CD4-positive, alpha-beta T cell (primary cell): ENCODE data around the gene TLX2. TPM values are rescaled to one million over a fixed set of nuclear protein-coding genes. Genes with fewer than 3 reads are reported as not detected.

Experiments
- ATAC-seq: fragments of 200-7000 bp; cut with Tn5 transposase; one replicate; pipeline ENCODE4 v1.10.0; 2022; ENCODE audit warnings: mild to moderate bottlenecking; ENCODE audit not compliant: poor library complexity
- CTCF ChIA-PET: fragments of 350-600 bp; sonication (Branson Sonifier 250); formaldehyde crosslinking; loops from one replicate; lab custom pipeline; 2021; ENCODE audit warnings: antibody characterized with exemption, inconsistent platforms; lab: Charles Lee
- POLR2A ChIA-PET: fragments of 350-600 bp; sonication (Branson Sonifier 250); formaldehyde crosslinking; loops from one replicate; lab custom pipeline; 2021; ENCODE audit warnings: antibody characterized with exemption, inconsistent platforms; lab: Charles Lee
- DNase-seq, 14 experiments: peaks; one replicate each; pipeline ENCODE4 v3.0.0-alpha.2; 2013 to 2020; ENCODE audit warnings: mixed read lengths in 2 of 14
- H3K27ac ChIP-seq, 2 donors: one replicate each; pipeline versions ENCODE4 v1.5.1 to v1.7.0; 2013; ENCODE audit warnings: low read length in 2 of 2, low read depth in 1 of 2, mild to moderate bottlenecking in 1 of 2
- H3K27me3 ChIP-seq, 2 experiments: 1 replicate in 1 of 2; 2 replicates in 1 of 2; pipeline versions ENCODE4 v1.6.1 to v1.7.0; 2013; ENCODE audit warnings: low read length in 2 of 2, control low read depth in 1 of 2, mild to moderate bottlenecking in 1 of 2, moderate library complexity in 1 of 2; ENCODE audit not compliant: insufficient read depth in 2 of 2, control insufficient read depth in 1 of 2
- H3K36me3 ChIP-seq: one replicate; pipeline ENCODE4 v1.6.1; 2013; ENCODE audit warnings: low read length, control low read depth; ENCODE audit not compliant: insufficient read depth
- H3K4me1 ChIP-seq: one replicate; pipeline ENCODE4 v1.6.1; 2013; ENCODE audit warnings: low read length, control low read depth; ENCODE audit not compliant: insufficient read depth
- H3K4me3 ChIP-seq: one replicate; pipeline ENCODE4 v1.5.1; 2013; ENCODE audit warnings: mild to moderate bottlenecking, low read length, moderate library complexity
- H3K9me3 ChIP-seq, 2 experiments: 1 replicate in 1 of 2; 2 replicates in 1 of 2; pipeline versions ENCODE4 v1.6.1 to v1.7.0; 2013; ENCODE audit warnings: low read length in 2 of 2, mild to moderate bottlenecking in 2 of 2, control low read depth in 1 of 2, moderate library complexity in 1 of 2; ENCODE audit not compliant: control insufficient read depth in 1 of 2, insufficient read depth in 1 of 2
- H3K27ac Mint-ChIP-seq: one replicate; pipeline ENCODE4 v1.8.0; 2020; ENCODE audit warnings: mixed read lengths
- H3K27me3 Mint-ChIP-seq: one replicate; pipeline ENCODE4 v1.8.0; 2021; ENCODE audit warnings: mixed read lengths
- H3K36me3 Mint-ChIP-seq: one replicate; pipeline ENCODE4 v1.8.0; 2021; ENCODE audit warnings: low read depth, mixed read lengths
- H3K4me1 Mint-ChIP-seq: one replicate; pipeline ENCODE4 v1.8.0; 2021; ENCODE audit warnings: low read depth, mixed read lengths
- H3K4me3 Mint-ChIP-seq: one replicate; pipeline ENCODE4 v1.8.0; 2020; ENCODE audit warnings: mild to moderate bottlenecking, mixed read lengths
- H3K9me3 Mint-ChIP-seq: one replicate; pipeline ENCODE4 v1.8.0; 2020; ENCODE audit warnings: mixed read lengths
- intact Hi-C, 2 experiments: fragments of 100-400 bp; cut with DNase I in 1 of 2; cut with micrococcal nuclease in 1 of 2; formaldehyde crosslinking; loops; one replicate each; pipeline versions ENCODE4 v1.15.1 to v1.9.0; 2023 to 2025; cut with DNase I, micrococcal nuclease
- total RNA-seq, 174 experiments: library from RNA in 2 of 174; stranded (reverse) in 2 of 174; gene quantifications; one replicate each; pipeline ENCODE4 v1.2.3 and lab custom pipeline; 2021 to 2026
- TF ChIP-seq, protein P1 (sequence below): fragments of 200-600 bp; IDR thresholded peaks from one replicate; pipeline ENCODE4 v1.8.0; 2022; ENCODE audit warnings: antibody characterized with exemption, mild to moderate bottlenecking

Gene TLX2
- total RNA-seq, 2 experiments from 2014 or later = 0.14 to 0.30 TPM

DNA sequence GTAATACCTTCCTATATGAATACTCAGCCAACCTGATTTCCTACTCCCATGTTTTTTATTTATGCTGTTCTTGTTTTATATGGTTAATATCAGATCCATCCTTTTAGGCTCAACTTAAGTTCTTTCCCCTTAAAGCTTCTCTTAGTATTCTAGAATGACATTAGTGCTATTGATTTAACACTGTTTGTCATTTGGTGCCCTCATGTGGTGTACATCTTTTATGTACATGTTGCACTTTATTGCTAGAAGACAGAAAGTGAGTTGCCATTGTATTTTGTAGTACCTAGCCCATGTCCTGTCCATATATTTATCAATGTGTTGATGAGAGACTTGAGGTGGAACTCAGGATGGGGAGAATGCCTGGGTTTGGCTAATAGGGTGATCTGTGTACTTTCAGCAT lies 18.0 kb downstream of the TLX2 start:
- peaks cover 36% of the 10 kb centered on the region for H3K4me1 Mint-ChIP-seq
- intact Hi-C loops = loop anchor here (1.0 to 10.0 kb wide), 5 partner anchors 49 to 707 kb away; partner anchors contain the start of genes TTC31 (in 2 of the 2) and STAMBP (in 1 of the 2)
- ATAC-seq (no peak), DNase-seq (peak in 3 of 14 experiments; percentile 67 to 73 (median 70))
- CTCF ChIA-PET = interaction anchor here (0.7 to 4.6 kb wide), 11 partner anchors 22 to 282 kb away, joined by 3 to 34 read pairs (median 4); partner anchors contain the start of genes CCDC142, INO80B, LBX2 and TTC31
- Histone ChIP-seq H3K27ac (no peak overlapping the region), H3K4me3 (no peak overlapping the region), H3K27me3 (no peaks in the 10 kb centered on the region), H3K9me3 (no peaks in the 10 kb centered on the region), H3K4me1 (peaks cover 30% of the 10 kb centered on the region), H3K36me3 (peaks cover 25% of the 10 kb centered on the region)
- no peaks in the 10 kb centered on the region for H3K9me3 Mint-ChIP-seq
- POLR2A ChIA-PET = interaction anchor here (0.6 to 3.8 kb wide), 10 partner anchors 15 to 354 kb away, joined by 3 to 27 read pairs (median 3); partner anchors contain the start of genes C2orf81, CCDC142, MOB1A and PCGF1
- peak overlapping the region; percentile 20 for H3K27ac Mint-ChIP-seq
- peaks cover 35% of the 10 kb centered on the region for H3K36me3 Mint-ChIP-seq
- no peaks in the 10 kb centered on the region for H3K27me3 Mint-ChIP-seq
- TF ChIP-seq, protein P1, sequence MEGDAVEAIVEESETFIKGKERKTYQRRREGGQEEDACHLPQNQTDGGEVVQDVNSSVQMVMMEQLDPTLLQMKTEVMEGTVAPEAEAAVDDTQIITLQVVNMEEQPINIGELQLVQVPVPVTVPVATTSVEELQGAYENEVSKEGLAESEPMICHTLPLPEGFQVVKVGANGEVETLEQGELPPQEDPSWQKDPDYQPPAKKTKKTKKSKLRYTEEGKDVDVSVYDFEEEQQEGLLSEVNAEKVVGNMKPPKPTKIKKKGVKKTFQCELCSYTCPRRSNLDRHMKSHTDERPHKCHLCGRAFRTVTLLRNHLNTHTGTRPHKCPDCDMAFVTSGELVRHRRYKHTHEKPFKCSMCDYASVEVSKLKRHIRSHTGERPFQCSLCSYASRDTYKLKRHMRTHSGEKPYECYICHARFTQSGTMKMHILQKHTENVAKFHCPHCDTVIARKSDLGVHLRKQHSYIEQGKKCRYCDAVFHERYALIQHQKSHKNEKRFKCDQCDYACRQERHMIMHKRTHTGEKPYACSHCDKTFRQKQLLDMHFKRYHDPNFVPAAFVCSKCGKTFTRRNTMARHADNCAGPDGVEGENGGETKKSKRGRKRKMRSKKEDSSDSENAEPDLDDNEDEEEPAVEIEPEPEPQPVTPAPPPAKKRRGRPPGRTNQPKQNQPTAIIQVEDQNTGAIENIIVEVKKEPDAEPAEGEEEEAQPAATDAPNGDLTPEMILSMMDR = peak; percentile 56
- peak overlapping the region; percentile 74 for H3K4me3 Mint-ChIP-seq

DNA sequence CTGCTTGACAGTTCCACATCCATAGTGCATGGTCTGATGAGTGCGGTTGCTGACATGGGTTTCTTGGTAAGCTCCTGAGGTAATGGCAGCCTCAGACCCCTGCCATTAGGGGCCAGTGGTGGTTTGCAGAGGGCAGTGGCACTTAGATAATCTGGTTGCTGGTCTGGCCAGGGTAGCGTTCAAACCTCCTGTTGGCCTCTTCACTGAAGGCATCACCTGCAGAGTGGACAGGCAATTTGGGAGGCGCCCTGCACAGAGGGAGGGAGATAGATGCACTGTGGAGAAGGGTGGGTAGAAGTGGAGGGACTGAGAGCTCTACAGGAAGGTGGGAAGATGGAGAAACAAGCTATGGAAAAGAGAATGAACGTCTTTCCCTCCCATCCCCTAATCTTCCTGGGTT lies 19.2 kb downstream of the TLX2 start:
- peaks cover 0 to 4% of the 10 kb centered on the region in 2 experiments for H3K27me3 ChIP-seq
- H3K27me3 Mint-ChIP-seq = peaks cover 11% of the 10 kb centered on the region
- peaks cover 25% of the 10 kb centered on the region for H3K4me1 ChIP-seq
- peaks cover 14% of the 10 kb centered on the region for H3K36me3 ChIP-seq
- TF ChIP-seq, protein P1 = no peak
- H3K4me3 Mint-ChIP-seq = no peak overlapping the region
- no peak overlapping the region for H3K4me3 ChIP-seq
- ChIA-PET CTCF (no interaction called here), POLR2A (interaction anchor here (1.1 to 3.0 kb wide), 2 partner anchors 25 to 52 kb away, joined by 4 to 24 read pairs; partner anchors contain the start of genes CCDC142, PCGF1 and TTC31)
- H3K27ac ChIP-seq = no peak overlapping the region
- no peak overlapping the region for H3K27ac Mint-ChIP-seq
- intact Hi-C loops = loop anchor here (5.0 to 10.0 kb wide), 3 partner anchors 139 to 709 kb away; partner anchors contain the start of gene STAMBP (in 1 of the 2)
- H3K36me3 Mint-ChIP-seq = peaks cover 22% of the 10 kb centered on the region
- no peaks in the 10 kb centered on the region for H3K9me3 ChIP-seq
- no peak for DNase-seq
- H3K9me3 Mint-ChIP-seq = no peaks in the 10 kb centered on the region
- peaks cover 27% of the 10 kb centered on the region for H3K4me1 Mint-ChIP-seq
- ATAC-seq = no peak

DNA sequence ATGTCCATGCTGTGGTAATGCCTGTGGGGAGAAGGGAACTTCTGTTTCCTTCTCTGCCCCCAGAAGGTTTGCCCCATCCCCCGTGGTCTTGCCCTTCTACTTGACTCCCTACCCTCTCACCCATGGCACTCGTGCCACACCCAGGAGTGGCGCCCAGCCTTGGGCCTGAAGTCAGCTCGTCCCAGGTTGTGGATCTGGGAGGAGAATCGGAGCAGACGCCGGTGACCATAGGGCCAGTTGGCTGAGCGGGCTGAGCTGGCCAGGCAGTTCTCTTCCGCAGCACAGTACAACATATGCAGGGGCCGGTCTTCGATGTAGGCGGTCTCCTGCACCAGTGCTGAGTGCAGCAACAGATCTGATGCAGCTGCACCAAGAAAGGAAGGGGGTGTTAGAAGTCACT lies 20.2 kb downstream of the TLX2 start:
- Mint-ChIP-seq H3K9me3 (no peaks in the 10 kb centered on the region), H3K4me3 (no peak overlapping the region), H3K27ac (no peak overlapping the region), H3K4me1 (peaks cover 20% of the 10 kb centered on the region), H3K36me3 (peaks cover 13% of the 10 kb centered on the region), H3K27me3 (peaks cover 20% of the 10 kb centered on the region)
- POLR2A ChIA-PET = no interaction called here
- peaks cover 17% of the 10 kb centered on the region for H3K4me1 ChIP-seq
- peaks cover 7 to 11% of the 10 kb centered on the region in 2 experiments for H3K27me3 ChIP-seq
- H3K9me3 ChIP-seq = no peaks in the 10 kb centered on the region
- no peak overlapping the region for H3K4me3 ChIP-seq
- TF ChIP-seq, protein P1 = no peak
- intact Hi-C loops = loop anchor here (5.0 to 10.0 kb wide), 3 partner anchors 140 to 710 kb away; partner anchors contain the start of gene STAMBP (in 1 of the 2)
- no peak overlapping the region for H3K27ac ChIP-seq
- ATAC-seq = no peak
- H3K36me3 ChIP-seq = peaks cover 13% of the 10 kb centered on the region
- CTCF ChIA-PET = no interaction called here
- DNase-seq = no peak
